Epithelial cell of proximal tubule (primary cell): Measurements from ENCODE around the gene H6PD. TPM values are rescaled to one million over a fixed set of nuclear protein-coding genes. Genes with fewer than 3 reads are reported as not detected.

Experiments
- DNase-seq: peaks from one replicate; pipeline ENCODE4 v3.0.0-alpha.2; 2011; ENCODE audit warnings: low read depth
- H3K4me3 ChIP-seq: 2 replicates; pipeline ENCODE4 v1.5.1; 2011; ENCODE audit warnings: low read depth, mild to moderate bottlenecking, low read length
- total RNA-seq: library from RNA; depleted of rRNA; stranded (reverse); fragments of >200 nt; gene quantifications from 2 replicates; pipeline ENCODE4 v1.2.3, GENCODE V29; 2015
- TF ChIP-seq, protein P1 (sequence below): conservative IDR thresholded peaks from 2 replicates; pipeline ENCODE4 v1.5.1; 2012; ENCODE audit warnings: low read depth, mild to moderate bottlenecking, low read length

Gene H6PD
- total RNA-seq, 1 donor from 2014 or later: 10.7 TPM

DNA sequence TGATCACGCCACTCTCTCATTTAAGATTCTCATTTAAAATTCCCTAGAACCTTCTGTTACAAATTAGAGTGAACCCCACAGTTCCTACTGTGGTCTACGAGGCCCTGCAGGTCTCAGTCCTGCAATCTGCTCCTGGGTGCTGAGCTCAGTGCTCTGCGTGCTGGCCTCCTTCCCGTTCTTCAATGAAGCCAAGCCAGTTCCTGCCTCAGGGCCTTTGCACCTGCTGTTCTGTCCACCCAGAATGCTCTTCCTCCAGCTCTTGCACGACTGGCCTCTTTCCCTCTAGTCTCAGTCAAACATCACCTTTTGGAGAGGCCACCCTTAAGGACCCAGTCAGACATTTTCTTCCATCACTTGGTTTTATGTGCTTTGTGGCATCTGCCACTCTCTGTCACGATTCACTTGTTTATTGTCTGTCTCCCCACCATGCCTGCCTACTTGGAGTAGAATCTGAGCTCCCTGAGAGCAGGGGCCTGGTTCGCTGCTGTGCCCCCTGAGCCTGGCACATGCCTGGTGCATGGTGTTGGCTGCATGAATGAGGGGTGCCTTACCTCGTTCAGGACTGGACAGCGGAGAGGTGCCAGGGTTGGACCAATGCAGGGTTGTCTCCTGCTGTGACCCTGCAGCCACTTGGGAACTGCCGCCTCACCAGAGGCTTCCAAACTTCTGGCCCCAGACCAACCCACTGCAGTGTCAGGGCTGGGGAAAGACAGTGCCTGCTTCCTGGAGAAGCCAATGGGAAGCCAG lies 9.7 kb upstream of the H6PD start:
- TF ChIP-seq, protein P1, sequence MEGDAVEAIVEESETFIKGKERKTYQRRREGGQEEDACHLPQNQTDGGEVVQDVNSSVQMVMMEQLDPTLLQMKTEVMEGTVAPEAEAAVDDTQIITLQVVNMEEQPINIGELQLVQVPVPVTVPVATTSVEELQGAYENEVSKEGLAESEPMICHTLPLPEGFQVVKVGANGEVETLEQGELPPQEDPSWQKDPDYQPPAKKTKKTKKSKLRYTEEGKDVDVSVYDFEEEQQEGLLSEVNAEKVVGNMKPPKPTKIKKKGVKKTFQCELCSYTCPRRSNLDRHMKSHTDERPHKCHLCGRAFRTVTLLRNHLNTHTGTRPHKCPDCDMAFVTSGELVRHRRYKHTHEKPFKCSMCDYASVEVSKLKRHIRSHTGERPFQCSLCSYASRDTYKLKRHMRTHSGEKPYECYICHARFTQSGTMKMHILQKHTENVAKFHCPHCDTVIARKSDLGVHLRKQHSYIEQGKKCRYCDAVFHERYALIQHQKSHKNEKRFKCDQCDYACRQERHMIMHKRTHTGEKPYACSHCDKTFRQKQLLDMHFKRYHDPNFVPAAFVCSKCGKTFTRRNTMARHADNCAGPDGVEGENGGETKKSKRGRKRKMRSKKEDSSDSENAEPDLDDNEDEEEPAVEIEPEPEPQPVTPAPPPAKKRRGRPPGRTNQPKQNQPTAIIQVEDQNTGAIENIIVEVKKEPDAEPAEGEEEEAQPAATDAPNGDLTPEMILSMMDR: no peak

DNA sequence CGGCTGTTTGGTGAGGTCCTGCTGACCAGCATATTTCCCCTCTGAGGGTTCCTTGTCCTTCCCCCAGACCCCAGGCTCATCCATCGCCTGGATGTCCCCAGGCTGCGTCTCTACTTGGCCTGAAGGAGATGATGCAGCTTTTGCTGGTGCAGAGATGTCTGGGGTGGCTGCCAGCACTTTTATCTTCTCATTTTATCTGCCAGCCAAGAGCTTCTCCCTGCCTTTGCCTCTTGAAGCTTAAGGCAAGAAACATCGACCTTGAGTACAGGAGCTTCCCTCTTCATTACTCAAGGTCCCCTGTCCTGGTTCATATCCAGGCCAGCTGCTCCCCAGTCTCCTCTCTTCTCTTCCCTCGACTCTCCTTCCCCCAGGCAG lies 9.2 kb upstream of the H6PD start:
- TF ChIP-seq, protein P1: no peak

More for the DNA sequence above, 9.7 kb upstream of the H6PD start:
- DNase-seq: no peak
- H3K4me3 ChIP-seq: no peak overlapping the region

DNA sequence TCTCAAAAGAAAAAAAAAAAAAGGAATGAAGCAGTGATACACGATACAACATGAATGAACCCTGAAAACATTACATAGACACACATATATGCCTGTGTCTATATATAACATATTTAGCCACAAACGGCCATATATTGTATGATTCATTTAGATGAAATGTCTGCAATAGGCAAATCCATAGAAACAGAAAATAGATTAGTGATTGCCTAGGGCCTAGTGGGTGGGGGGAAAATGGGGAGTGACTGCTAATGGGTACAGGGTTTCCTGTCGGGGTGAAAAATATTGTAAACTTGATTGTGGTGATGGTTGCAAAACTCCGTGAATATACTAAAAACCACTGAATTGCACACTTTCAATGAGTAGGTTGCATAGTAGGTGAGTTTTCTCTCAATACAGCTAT lies 6.0 kb upstream of the H6PD start:
- no peak for DNase-seq
- H3K4me3 ChIP-seq: no peak overlapping the region
- TF ChIP-seq, protein P1: no peak

More for the DNA sequence above, 9.2 kb upstream of the H6PD start:
- no peak overlapping the region for H3K4me3 ChIP-seq
- DNase-seq: no peak

DNA sequence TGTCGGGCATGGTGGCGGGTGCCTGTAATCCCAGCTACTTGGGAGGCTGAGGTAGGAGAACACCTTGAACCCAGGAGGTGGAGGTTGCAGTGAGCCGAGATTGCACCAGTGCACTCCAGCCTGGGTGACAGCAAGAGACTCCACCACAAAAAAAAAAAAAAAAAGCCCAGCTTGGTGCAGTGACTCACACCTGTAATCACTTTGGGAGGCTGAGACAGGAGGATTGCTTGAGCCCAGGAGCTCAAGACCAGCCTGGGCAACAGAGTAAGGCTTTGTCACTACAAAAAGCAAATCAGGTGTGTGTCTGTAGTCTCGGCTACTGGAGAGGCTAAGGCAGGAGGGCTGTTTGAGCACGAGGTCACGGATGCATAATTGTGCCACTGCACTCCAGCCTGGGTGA lies 5.0 kb upstream of the H6PD start:
- TF ChIP-seq, protein P1: no peak
- no peak overlapping the region for H3K4me3 ChIP-seq
- DNase-seq: no peak

DNA sequence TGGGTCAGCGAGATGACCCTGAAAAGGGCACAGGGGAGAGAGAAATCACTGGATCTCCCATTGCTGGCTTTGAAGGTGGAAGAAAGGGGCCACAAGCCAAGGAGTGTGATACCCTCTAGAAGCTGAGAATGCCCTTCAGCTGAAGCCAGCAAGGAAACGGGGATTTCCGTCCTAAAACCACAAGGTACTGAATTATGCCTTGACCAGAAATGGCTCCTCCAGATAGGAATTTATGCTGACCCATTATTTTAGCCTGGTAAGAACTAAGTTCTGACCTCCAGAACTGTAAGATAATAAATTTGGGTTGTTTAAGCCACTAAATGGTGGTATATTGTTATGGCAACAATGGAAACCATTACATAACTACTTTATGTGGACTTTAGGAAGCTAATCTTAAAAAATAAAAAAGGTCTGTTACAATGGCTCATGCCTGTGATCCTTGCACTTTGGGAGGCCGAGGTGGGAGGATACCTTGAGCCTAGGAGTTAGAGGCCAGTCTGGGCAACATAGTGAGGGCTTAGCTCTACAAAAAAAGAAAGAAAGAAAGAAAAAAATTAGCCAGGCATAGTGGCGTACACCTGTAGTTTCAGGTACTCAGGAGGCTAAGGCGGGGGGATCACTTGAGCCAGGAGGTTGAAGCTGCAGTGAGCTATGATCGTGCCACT lies 3.6 kb upstream of the H6PD start:
- TF ChIP-seq, protein P1: no peak
- H3K4me3 ChIP-seq: no peak overlapping the region
- no peak for DNase-seq

DNA sequence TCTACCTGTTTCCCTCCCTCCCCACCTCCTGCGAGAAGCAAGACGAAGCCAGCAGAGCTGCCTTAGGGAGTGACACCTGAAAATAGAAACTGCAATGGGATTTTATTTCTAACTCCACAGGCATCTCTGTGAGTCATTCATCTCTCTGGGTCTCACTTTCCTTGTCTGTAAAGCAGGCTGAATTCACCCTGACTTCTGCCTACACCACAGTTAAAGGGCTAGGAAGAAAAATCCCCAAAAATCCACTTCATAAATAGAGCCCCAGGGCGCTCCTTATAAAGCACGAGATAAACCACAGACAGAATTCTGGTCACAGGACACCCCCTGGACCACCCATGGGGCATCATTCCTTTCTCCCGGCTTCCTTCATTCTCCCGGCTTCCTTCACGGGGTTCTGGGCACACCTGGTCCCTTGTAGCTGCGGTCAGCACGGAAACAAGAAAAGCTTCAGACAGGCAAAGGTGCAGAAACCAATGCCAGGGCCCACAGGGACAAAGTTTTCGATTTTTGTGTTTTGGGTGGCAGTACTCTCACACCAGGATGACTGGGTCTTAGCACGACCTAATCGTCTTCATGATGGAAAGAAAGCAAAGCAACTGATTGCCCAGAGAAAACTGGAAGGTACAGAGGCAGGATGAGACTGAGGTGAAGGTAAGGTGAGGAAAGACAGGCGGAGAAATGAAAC lies 2.8 kb upstream of the H6PD start:
- TF ChIP-seq, protein P1: no peak
- H3K4me3 ChIP-seq: no peak overlapping the region
- no peak for DNase-seq
